Activated T-cell treated with anti-CD3 and anti-CD28 coated beads, Interleukin-2, amount 50 U/mL, for 4 hours (primary cell): ENCODE results near the gene GUCY2D. TPM values are rescaled to one million over a fixed set of nuclear protein-coding genes. Genes with fewer than 3 reads are reported as not detected.

Experiments used
- ATAC-seq, 2 donors: fragments of 200-7000 bp; cut with Tn5 transposase; one replicate each; pipeline ENCODE4 v1.10.0; 2021
- DNase-seq: peaks from one replicate; pipeline ENCODE4 v3.0.0-alpha.2; 2020
- H3K27me3 Mint-ChIP-seq: one replicate; pipeline ENCODE4 v1.8.0; 2021; ENCODE audit warnings: low read depth, mixed read lengths
- H3K36me3 Mint-ChIP-seq: one replicate; pipeline ENCODE4 v1.8.0; 2022; ENCODE audit warnings: mixed read lengths; ENCODE audit not compliant: insufficient read depth
- H3K4me1 Mint-ChIP-seq: one replicate; pipeline ENCODE4 v1.8.0; 2021; ENCODE audit warnings: low read depth, mixed read lengths
- H3K4me3 Mint-ChIP-seq: one replicate; pipeline ENCODE4 v1.8.0; 2021; ENCODE audit warnings: mild to moderate bottlenecking, moderate library complexity, mixed read lengths
- H3K9me3 Mint-ChIP-seq: one replicate; pipeline ENCODE4 v1.8.0; 2021; ENCODE audit warnings: mixed read lengths
- total RNA-seq, 3 donors: library from RNA; stranded (reverse); gene quantifications; one replicate each; pipeline ENCODE4 v1.2.1, GENCODE V29; 2021

Gene GUCY2D
- total RNA-seq, 3 donors from 2014 or later: 0.46 TPM; not detected in 2

DNA sequence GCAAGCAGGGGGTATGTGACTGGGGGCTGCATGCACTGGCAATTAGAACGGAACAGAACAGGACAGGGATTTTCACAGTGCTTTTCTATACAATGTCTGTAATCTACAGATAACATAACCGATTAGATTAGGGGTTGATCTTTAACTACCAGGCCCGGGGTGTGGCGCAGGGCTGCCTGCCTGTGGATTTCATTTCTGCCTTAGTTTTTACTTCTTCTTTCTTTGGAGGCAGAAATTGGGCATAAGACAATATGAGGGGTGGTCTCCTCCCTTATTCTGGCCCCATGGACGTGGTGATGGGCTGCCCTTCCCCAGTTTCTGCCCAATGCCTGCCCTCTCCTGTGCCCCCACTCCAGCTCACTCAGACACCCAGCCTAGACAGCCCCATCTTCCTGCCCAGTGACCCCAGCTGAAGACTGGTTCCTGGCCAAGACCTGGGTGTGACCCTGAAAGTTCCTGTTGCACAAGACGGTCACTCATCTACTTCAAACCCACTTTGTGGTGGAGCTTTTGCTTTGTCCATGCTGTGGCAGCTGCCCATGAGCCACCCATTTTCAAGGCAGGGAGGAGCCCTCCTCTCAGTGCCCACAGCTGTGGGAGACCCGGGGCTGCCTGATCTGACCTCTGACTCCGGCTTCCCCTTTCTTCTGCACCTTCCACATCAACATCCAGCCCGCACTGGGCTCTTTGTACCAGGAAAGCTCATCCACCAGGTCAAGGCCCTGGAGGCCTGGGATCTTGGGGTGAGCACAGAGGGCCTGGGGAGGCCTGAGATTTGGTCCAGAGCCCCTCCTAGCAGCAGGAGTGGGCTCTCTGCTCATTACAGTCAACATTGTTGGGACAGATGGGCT, 66.5 kb downstream of the GUCY2D start:
- Mint-ChIP-seq H3K9me3 (no peaks in the 10 kb centered on the region), H3K36me3 (no peaks in the 10 kb centered on the region), H3K27me3 (peaks cover 36% of the 10 kb centered on the region), H3K4me3 (no peak overlapping the region), H3K4me1 (peaks cover 16% of the 10 kb centered on the region)
- no peak for DNase-seq
- ATAC-seq: no peak

DNA sequence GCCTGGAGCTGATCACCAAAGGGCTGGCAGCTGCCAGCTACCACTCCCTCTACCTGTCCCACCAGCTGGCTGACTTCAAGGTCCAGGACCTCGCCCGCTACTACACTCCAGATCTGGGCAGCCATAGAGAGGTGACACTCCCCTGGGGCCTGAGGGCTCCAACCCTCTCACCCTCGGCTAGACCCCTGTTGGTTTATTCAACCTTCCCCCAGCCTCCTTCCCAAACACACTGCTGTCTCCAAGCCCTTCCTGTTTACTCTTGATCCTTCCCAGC, 67.1 kb downstream of the GUCY2D start:
- peaks cover 38% of the 10 kb centered on the region for H3K27me3 Mint-ChIP-seq
- no peak for DNase-seq
- no peak overlapping the region for H3K4me3 Mint-ChIP-seq
- H3K36me3 Mint-ChIP-seq: no peaks in the 10 kb centered on the region
- no peak for ATAC-seq
- H3K9me3 Mint-ChIP-seq: no peaks in the 10 kb centered on the region
- H3K4me1 Mint-ChIP-seq: peaks cover 18% of the 10 kb centered on the region

Other genes starting within 250 kb of the GUCY2D start
- gene KDM6B, start 168.4 kb upstream of the GUCY2D start, total RNA-seq: 100 to 1,000 TPM; 187 to 226 (median 206) TPM
- gene TMEM88, start 147.5 kb upstream of the GUCY2D start, total RNA-seq: 10 to 100 TPM in 1 of 3 donors, 1 to 10 TPM in 2; 8.9 to 11.1 (median 9.9) TPM
- gene NAA38, start 145.1 kb upstream of the GUCY2D start, total RNA-seq: 10 to 100 TPM; 40.4 to 47.5 (median 41.5) TPM
- gene CYB5D1, start 144.6 kb upstream of the GUCY2D start, total RNA-seq: 10 to 100 TPM; 19.7 to 20.8 (median 20.6) TPM
- gene CHD3, start 113.8 kb upstream of the GUCY2D start, total RNA-seq: 100 to 1,000 TPM; 117 to 127 (median 123) TPM
- gene RNF227, start 86.3 kb upstream of the GUCY2D start, total RNA-seq: 1 to 10 TPM; 4.7 to 5.5 (median 5.0) TPM
- 10 to 100 TPM; 10.3 to 11.5 (median 11.4) TPM for gene KCNAB3, start 72.8 kb upstream of the GUCY2D start, total RNA-seq
- 100 to 1,000 TPM; 123 to 134 (median 124) TPM for gene TRAPPC1, start 70.7 kb upstream of the GUCY2D start, total RNA-seq
- gene CNTROB, start 70.4 kb upstream of the GUCY2D start, total RNA-seq: 10 to 100 TPM; 31.8 to 37.1 (median 34.6) TPM
- gene ALOX15B, start 36.4 kb downstream of the GUCY2D start, total RNA-seq: under 1 TPM in 1 of 3 donors, not detected in 2; 0.14 TPM
- gene ALOX12B, start 85.1 kb downstream of the GUCY2D start, total RNA-seq: 1 to 10 TPM in 1 of 3 donors, under 1 TPM in 2; 0.81 to 1.6 (median 0.95) TPM
- not detected for gene ALOXE3, start 115.9 kb downstream of the GUCY2D start, total RNA-seq
- 1 to 10 TPM; 1.2 to 1.7 (median 1.4) TPM for gene HES7, start 121.5 kb downstream of the GUCY2D start, total RNA-seq
- 10 to 100 TPM; 30.4 to 36.9 (median 36.7) TPM for gene PER1, start 149.8 kb downstream of the GUCY2D start, total RNA-seq
- 10 to 100 TPM; 49.6 to 67.5 (median 59.7) TPM for gene VAMP2, start 160.3 kb downstream of the GUCY2D start, total RNA-seq
- 10 to 100 TPM; 11.9 to 18.6 (median 18.1) TPM for gene TMEM107, start 173.8 kb downstream of the GUCY2D start, total RNA-seq
- gene BORCS6, start 187.6 kb downstream of the GUCY2D start, total RNA-seq: 1 to 10 TPM; 5.0 to 5.6 (median 5.2) TPM
- 1 to 10 TPM; 6.2 to 6.7 (median 6.7) TPM for gene AURKB, start 208.0 kb downstream of the GUCY2D start, total RNA-seq
- 10 to 100 TPM; 51.2 to 56.7 (median 53.9) TPM for gene CTC1, start 245.4 kb downstream of the GUCY2D start, total RNA-seq
- gene PFAS, start 246.7 kb downstream of the GUCY2D start, total RNA-seq: 100 to 1,000 TPM; 222 to 271 (median 254) TPM